ENCODE measurements around the gene RUFY1. TPM values are rescaled to one million over a fixed set of nuclear protein-coding genes. Genes with fewer than 3 reads are reported as not detected.
"Not testable (repeated sequence)": the region's sequence is repeated elsewhere in the genome, so short reads cannot be mapped to it uniquely, and the experiment has no call there.

Gene RUFY1
- total RNA-seq, 1 donor from 2014 or later, result 56.7 TPM

DNA sequence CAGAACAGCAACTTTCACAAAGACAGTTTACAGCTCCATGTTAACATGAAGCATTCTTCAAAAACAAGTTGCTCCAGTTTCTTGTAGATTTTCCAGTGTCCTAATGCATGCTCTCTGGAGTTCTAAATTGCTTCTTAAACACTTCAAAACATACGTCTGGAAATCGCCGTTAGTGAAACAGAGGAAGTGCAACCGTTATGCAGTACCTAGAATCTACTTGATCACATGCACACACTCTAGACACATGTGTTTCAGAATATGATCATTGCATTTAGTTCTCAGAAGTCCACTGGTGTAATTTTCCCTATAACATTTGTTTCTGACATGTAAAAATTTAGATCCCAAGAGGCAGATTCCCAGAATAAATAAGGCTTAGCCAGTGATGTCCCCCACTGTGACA is 41.1 kb upstream of the RUFY1 start:
- Histone ChIP-seq H3K27me3 (no peaks in the 10 kb centered on the region), H3K36me3 (no peaks in the 10 kb centered on the region), H3K4me3 (no peak overlapping the region), H3K4me1 (no peaks in the 10 kb centered on the region), H3K9me3 (no peaks in the 10 kb centered on the region), H3K27ac (no peak overlapping the region)
- ATAC-seq (no peak), DNase-seq (no peak)
- intact Hi-C loops (cut with DNase I), result loop anchor here (10.0 kb wide), 1 partner anchor 76 kb away; no protein-coding TSS in a partner anchor
- TF ChIP-seq, protein P1, sequence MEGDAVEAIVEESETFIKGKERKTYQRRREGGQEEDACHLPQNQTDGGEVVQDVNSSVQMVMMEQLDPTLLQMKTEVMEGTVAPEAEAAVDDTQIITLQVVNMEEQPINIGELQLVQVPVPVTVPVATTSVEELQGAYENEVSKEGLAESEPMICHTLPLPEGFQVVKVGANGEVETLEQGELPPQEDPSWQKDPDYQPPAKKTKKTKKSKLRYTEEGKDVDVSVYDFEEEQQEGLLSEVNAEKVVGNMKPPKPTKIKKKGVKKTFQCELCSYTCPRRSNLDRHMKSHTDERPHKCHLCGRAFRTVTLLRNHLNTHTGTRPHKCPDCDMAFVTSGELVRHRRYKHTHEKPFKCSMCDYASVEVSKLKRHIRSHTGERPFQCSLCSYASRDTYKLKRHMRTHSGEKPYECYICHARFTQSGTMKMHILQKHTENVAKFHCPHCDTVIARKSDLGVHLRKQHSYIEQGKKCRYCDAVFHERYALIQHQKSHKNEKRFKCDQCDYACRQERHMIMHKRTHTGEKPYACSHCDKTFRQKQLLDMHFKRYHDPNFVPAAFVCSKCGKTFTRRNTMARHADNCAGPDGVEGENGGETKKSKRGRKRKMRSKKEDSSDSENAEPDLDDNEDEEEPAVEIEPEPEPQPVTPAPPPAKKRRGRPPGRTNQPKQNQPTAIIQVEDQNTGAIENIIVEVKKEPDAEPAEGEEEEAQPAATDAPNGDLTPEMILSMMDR (IDR thresholded peaks at IDR 0.05), result no peak

DNA sequence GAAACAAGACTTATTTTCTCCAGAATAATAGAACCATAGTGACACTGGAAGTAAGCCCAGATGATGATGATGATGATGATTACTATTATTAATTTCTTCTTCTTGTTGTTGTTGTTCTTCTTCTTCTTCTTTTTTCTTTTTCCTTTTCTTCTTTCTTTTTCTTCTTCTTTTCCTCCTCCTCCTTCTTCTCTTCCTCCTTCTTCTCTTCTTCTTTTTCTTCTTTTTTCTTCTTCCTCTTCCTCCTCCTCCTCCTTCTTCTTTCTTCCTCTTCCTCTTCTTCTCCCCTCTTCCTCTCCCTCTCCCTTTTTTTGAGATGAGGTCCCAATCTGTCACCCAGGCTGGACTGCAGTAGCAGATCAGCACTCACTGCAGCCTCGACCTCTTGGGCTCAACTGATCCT is 40.5 kb upstream of the RUFY1 start:
- intact Hi-C loops (cut with DNase I), result loop anchor here (10.0 kb wide), 1 partner anchor 75 kb away; no protein-coding TSS in a partner anchor
- Histone ChIP-seq H3K27ac (no peak overlapping the region), H3K4me3 (no peak overlapping the region), H3K27me3 (no peaks in the 10 kb centered on the region), H3K9me3 (no peaks in the 10 kb centered on the region), H3K36me3 (no peaks in the 10 kb centered on the region), H3K4me1 (no peaks in the 10 kb centered on the region)
- TF ChIP-seq, protein P1 (IDR thresholded peaks at IDR 0.05), result no peak
- no peak for DNase-seq
- ATAC-seq, result no peak

DNA sequence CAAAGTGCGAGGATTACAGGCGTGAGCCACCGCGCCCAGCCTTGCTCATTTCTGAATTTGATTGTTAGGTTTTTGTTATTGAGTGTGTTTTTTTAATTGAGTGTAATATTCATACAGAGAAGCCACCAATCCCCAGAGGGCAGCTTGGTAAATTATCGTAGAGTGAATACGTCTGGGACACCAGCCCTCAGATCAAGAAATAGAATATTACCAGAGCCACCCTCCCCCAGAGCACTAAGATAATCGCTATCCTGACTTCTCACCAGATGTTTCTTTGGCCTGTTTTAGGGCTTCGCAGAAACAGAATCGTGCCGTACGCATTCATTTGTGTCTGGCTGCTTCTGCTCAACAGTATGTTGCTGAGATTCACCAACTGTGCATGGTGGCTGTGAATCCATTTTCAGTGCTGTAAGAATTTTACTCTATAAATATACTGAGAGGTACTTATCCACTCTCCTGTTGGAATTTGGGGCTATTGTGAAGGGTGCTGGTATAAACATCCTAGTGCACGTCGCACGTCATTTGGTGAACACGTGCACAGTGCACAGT is 37.8 kb upstream of the RUFY1 start:
- no peak for DNase-seq
- Histone ChIP-seq H3K4me1 (no peaks in the 10 kb centered on the region), H3K27ac (no peak overlapping the region), H3K4me3 (no peak overlapping the region), H3K9me3 (no peaks in the 10 kb centered on the region), H3K36me3 (no peaks in the 10 kb centered on the region), H3K27me3 (peaks cover 7% of the 10 kb centered on the region)
- intact Hi-C loops (cut with DNase I), result no loop called here
- ATAC-seq, result no peak
- TF ChIP-seq, protein P1 (IDR thresholded peaks at IDR 0.05), result no peak

DNA sequence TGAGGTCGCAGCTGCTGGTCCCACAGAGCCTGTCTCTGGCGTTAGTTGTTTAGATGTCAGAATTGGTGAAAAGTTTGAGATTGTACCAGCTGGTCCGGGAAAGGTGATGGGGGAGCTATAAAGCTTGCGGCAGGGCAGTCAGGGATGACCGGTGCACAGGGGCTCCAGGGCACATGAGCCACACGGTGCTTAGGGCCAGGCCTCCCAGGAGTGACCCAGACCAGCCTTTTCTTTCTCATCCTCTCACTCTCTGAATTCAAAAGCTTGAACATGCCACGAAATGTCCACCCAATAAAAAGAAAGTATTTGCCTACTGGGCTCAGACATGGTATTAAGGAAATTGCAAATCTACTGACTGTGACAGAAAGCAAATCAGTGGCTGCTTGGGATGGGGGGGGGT is 34.9 kb upstream of the RUFY1 start:
- peak; percentile 38 for ATAC-seq
- DNase-seq; intact Hi-C loops (cut with DNase I); H3K27ac ChIP-seq; H3K4me3 ChIP-seq; H3K9me3 ChIP-seq; H3K36me3 ChIP-seq; H3K4me1 ChIP-seq; H3K27me3 ChIP-seq: not testable (repeated sequence)

DNA sequence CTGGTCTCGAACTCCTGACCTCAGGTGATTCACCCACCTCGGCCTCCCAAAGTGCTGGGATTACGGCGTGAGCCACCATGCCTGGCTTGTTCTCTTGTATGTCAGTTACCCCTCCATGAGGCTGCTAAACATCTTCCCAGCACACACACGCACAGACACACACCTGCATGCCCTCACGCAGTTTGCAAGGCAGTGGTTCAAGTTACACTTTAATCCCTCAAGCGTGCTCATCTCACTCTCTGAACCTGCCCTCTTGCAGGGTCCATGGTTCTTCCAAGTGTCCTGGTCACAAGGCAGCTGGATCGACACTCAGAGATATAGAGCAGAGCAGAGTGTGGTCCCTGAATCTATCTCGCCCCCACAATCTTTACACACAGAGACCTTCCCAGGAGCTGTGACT is 34.1 kb upstream of the RUFY1 start:
- Histone ChIP-seq H3K4me1 (no peaks in the 10 kb centered on the region), H3K27ac (no peak overlapping the region), H3K9me3 (no peaks in the 10 kb centered on the region), H3K27me3 (peaks cover 7% of the 10 kb centered on the region), H3K36me3 (no peaks in the 10 kb centered on the region), H3K4me3 (no peak overlapping the region)
- ATAC-seq (no peak), DNase-seq (no peak)
- TF ChIP-seq, protein P1 (IDR thresholded peaks at IDR 0.05), result no peak
- intact Hi-C loops (cut with DNase I), result no loop called here

DNA sequence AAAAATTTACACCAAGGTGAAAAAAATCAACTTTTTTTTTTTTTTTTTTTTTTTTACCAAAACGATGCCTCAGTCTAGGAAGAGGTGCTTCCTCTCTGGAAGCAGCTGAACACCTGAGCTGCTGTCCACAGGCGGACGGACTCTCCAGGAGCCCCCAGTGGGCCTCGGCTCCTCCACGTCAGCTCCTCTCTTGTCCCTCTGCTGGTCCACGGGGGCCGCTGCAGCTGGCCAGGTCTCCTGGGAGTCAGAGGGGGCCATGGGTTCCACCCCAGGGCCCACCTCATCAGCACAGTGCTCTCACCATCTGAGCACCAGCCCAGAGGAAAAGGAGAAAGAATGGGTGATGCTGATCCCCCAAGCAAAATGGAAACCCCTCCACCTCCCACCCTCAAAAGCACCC is 32.6 kb upstream of the RUFY1 start:
- H3K36me3 ChIP-seq; intact Hi-C loops (cut with DNase I); H3K27me3 ChIP-seq; DNase-seq; H3K4me3 ChIP-seq; H3K27ac ChIP-seq; ATAC-seq; H3K9me3 ChIP-seq; H3K4me1 ChIP-seq: not testable (repeated sequence)

DNA sequence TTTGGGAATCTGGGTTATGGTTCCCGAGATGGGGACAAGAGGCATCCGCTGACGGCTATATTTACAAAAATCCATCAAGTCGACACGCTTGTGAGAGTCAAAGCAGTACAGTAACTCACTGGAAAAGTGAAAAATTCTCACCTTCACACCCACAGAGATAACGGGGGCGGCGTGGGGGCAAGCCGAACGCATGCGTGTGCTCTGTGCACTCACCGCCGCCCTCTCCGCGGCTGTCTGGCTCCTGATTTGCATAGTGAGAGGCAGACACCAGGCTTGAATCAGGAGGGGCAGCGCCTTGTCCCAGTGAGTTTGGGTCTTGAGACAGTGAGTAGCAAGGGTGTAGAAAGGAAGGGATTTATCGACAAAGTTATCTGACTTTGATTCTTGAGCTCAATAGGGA is 32.0 kb upstream of the RUFY1 start:
- H3K9me3 ChIP-seq; H3K4me3 ChIP-seq; H3K27ac ChIP-seq; intact Hi-C loops (cut with DNase I); H3K36me3 ChIP-seq; ATAC-seq; DNase-seq; H3K27me3 ChIP-seq; H3K4me1 ChIP-seq: not testable (repeated sequence)
